RPMI8226 (cell line): ENCODE measurements around the gene CREB1.
"Not testable (repeated sequence)": the region's sequence is repeated elsewhere in the genome, so short reads cannot be mapped to it uniquely, and the experiment has no call there.

Experiments
- DNase-seq: peaks from one replicate; pipeline ENCODE4 v3.0.0-alpha.2; 2015

The CREB1 gene

GRCh38 chr2:207621501-207622039 lies 91.8 kb downstream of the CREB1 start:
- DNase-seq = no peak

DNA sequence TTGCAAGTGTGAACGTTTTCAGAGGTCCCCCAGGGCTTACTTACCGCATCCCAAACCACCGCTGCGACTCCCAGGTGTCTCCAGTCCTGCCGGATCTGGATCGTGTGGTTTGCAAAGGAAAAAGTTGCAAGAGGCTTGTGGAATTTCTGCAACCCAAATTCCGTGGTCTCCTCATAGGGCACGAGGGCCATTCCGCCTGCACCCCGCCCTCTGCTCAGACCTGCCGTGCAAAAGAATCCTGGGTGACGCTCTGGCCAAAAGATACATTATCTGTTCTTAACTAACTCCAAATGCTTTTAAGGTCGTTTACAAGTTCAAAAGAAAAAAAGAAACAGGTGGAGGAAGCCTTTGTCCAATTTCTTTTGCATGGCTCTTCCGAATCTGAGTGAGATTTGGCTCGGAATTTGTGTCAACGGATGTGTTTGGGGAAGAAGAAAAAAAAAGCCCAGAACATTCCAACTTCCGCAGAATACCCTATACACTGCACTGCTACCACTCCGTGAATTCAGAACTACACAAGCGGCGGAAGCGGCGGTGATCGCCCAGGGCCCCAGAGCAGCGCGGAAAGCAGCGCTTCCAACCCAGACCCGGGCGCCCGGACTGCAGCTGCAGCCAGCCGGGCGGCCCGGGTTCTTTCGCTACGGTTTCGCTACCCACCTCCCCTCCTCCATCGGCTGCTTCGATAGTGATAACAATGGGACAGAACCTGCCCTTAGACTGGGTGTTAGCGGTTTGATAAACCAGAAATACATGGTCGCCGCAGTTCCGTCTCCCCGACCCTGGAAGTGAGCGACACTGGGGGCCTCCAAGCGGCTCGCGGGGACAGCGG lies 94.6 kb downstream of the CREB1 start:
- peak; percentile 77 for DNase-seq

- peak; percentile 96 for DNase-seq
Measured at GRCh38 chr2:207625014-207625907, 95.5 kb downstream of the CREB1 start, which contains the start of gene METTL21A. Gene METTL21A (minus strand): TSS chr2:207625394. CDS start chr2:207624375, 1,019 bp downstream.

- DNase-seq = no peak
Measured at GRCh38 chr2:207629553-207629952, 99.8 kb downstream of the CREB1 start.

DNA sequence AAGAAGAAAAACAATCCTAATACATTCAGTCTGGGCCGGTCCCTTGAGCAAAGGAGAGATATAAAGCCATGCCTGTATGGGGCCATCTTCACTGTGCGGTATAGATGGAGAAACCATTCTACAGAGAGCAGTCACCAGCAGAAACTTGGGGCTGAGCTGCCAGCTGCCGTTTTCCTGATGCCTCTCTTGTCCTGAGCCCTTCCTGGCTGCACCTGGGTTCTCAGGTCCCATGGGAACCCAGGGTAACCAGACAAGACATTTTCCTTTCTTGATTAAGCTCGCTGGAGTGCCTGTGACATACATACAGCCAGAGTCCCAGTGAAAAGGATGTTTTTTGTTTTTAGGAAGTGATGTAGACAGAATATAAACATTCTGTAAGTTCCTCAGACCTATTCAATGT lies 100.7 kb downstream of the CREB1 start:
- no peak for DNase-seq

DNA sequence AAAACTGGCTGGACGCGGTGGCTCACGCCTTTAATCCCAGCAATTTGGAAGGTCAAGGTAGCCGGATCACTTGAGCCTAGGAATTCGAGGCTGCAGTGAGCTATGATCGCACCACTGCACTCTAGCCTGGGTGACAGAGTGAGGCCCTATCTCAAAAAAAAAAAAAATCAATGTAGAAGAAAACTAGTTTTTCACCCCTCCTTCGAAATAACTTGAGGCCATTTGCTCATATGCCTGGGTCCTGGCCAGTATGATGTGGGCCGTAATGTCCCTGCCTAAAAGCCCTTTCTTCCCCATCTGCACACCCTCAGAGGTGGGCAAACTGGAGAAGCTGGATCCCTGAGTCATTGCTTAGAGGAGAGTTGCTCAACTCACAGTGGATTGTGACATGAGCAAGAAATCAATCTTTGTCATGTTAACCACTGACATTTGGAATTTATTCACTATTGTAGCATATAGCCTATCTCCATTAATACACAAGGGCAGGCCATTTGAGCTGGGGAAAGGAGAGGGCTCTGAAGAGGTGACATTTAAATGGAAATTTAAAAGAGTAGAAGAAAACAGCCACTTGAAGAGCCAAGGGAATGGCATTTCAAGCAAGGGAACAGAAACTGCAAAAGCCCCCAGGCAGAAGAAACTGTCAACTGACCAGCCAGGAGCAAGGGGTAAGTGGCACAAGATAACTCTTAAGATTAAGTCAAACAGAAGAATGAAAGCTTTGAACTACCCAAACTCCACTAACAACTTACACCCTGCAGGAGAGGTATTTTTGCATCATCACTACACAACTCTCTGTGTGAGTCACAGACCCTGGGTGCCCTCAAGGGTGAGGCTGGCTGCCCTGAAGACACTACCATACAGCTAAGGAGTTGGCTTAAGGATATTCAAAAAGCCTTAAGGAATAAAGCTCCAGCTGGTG lies 103.1 kb downstream of the CREB1 start:
- DNase-seq = no peak

GRCh38 chr2:207633686-207634085 lies 103.9 kb downstream of the CREB1 start:
- no peak for DNase-seq

DNA sequence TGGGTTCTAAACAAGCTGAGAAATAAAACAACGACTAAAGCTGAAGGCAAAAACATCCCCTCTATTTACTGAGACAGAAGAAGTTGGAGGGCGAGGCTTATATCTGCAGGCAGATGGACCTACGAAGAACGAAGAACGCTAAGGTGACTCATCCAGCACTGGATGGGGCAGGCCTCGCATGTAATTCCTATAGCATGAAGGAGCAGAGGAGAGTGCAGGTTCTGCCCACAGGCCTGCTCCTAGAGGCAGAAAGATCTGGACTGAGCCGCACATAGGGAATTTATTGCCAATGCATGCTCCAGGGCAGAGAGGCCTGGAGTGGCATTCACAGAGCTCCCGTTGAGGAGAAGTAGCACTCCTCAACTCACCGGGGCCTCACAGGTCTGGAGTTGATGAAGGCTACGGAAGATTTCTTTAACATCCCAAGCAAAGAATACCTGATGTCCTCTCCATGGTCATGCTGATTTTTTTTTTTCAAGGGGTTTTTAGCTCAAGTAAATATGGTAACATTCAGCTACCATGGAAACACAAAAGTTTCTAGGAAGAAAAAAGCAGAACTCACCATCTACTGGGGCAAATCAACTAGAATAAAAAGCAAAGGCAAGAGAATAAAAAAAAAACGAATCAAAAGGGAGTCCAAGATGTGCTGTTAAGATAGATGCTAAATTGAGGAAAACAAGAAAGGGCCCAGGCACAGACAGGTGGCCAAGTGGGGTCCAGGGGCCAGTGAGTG lies 105.9 kb downstream of the CREB1 start:
- no peak for DNase-seq

- not testable (repeated sequence) for DNase-seq
Measured at GRCh38 chr2:207639288-207639687, 109.5 kb downstream of the CREB1 start.

DNA sequence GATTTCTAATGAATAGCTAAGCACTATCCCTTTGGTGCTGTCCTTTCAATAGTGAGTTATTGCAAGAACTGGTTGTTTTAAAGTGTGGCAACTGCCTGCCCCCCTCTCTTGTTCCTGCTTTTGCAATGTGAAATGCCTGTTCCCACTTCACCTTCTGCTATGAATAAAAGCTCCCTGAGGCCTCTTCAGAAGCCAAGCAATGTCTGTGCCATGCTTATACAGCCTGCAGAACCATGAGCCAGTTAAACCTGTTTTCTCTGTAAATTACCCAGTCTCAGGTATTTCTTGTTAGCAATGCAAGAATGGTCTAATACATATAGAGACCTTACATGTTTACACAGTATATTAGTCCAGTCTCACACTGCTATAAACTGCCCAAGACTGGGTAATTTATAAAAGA lies 110.4 kb downstream of the CREB1 start:
- no peak for DNase-seq

DNA sequence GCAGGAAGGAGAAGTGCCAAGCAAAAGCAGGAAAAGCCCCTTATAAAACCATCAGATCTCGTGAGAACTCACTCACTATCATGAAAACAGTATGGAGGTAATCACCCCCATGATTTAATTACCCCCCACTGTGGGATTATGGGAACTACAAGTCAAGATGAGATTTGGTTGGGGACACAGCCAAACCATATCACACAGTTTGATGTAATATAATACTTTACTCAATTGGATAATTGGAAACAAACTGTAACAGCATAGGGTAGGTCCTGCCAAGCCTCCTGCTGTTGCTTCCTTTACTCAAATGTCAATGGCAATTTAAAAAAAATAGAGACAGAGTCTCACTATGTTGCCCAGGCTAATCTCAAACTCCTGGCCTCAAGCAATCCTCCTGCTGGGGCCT lies 110.9 kb downstream of the CREB1 start:
- DNase-seq = no peak

- DNase-seq = no peak
Measured at GRCh38 chr2:207643892-207644291, 114.1 kb downstream of the CREB1 start.

DNA sequence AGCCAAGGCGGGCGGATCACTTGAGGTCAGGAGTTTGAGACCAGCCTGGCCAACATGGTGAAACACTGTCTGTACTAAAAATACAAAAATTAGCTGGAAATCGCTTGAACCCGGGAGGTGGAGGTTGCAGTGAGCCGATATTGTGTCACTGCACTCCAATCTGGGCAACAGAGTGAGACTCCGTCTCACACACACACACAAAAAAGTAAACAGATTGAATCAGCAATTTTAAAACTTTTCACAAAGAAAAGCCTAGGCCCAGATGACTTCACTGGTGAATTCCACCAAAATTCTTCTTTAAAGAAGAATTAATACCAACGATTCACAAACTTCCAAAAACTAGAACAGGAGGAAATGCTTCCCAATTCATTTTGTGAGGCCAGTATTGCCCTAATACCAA lies 116.8 kb downstream of the CREB1 start:
- DNase-seq = not testable (repeated sequence)
